PC-9 (cell line): ENCODE results near the gene RHOBTB1. TPM values are rescaled to one million over a fixed set of nuclear protein-coding genes. Genes with fewer than 3 reads are reported as not detected.

Source experiments
- BruUV-seq: library from RNA; stranded (reverse); fragments of 400-500 nt; replicated peaks from 2 replicates; lab custom pipeline; 2021; lab: Mats Ljungman, UMichigan
- CTCF ChIA-PET: fragments of 300-600 bp; sonication (Branson Sonifier 250); formaldehyde crosslinking; loops from one replicate; lab custom pipeline; 2022; ENCODE audit warnings: antibody characterized with exemption; lab: Charles Lee
- POLR2A ChIA-PET: fragments of 300-600 bp; sonication (Branson Sonifier 250); formaldehyde crosslinking; loops from one replicate; lab custom pipeline; 2022; ENCODE audit warnings: antibody characterized with exemption; ENCODE audit not compliant: unreplicated experiment; lab: Charles Lee
- DNase-seq, 2 experiments: peaks; one replicate each; pipeline versions ENCODE4 v3.0.0 to v3.0.0-alpha.2; 2015 to 2022; ENCODE audit warnings: mixed read lengths in 1 of 2
- H2AFZ ChIP-seq: fragments of 200-600 bp; sonication (generic); 2 replicates; pipeline ENCODE4 v1.8.1; 2017; ENCODE audit warnings: antibody characterized with exemption
- H3F3A ChIP-seq: fragments of 200-600 bp; sonication (generic); 2 replicates; pipeline ENCODE4 v1.8.1; 2017; ENCODE audit warnings: antibody characterized with exemption, mild to moderate bottlenecking, low read depth; ENCODE audit not compliant: insufficient read depth
- H3K27ac ChIP-seq: fragments of 200-600 bp; sonication (generic); 2 replicates; pipeline ENCODE4 v1.6.1; 2016; ENCODE audit warnings: mixed run types
- H3K27me3 ChIP-seq: fragments of 200-600 bp; sonication (generic); 2 replicates; pipeline ENCODE4 v1.6.1; 2016; ENCODE audit warnings: low read depth, mixed run types; ENCODE audit not compliant: insufficient read depth
- H3K36me3 ChIP-seq: fragments of 200-600 bp; sonication (generic); 2 replicates; pipeline ENCODE4 v1.6.1; 2016; ENCODE audit warnings: low read depth, mixed run types
- H3K4me1 ChIP-seq: fragments of 200-600 bp; sonication (generic); replicated peaks from 2 replicates; pipeline ENCODE4 v1.6.1; 2016; ENCODE audit warnings: mixed run types; ENCODE audit not compliant: insufficient read depth
- H3K4me2 ChIP-seq: fragments of 200-600 bp; sonication (generic); 2 replicates; pipeline ENCODE4 v1.6.1; 2017; ENCODE audit warnings: mixed run types
- H3K4me3 ChIP-seq: fragments of 200-600 bp; sonication (generic); 2 replicates; pipeline ENCODE4 v1.6.1; 2016; ENCODE audit warnings: mixed run types
- H3K79me2 ChIP-seq: fragments of 200-600 bp; sonication (generic); 2 replicates; pipeline ENCODE4 v1.6.1; 2017; ENCODE audit warnings: low read depth, mixed run types
- H3K9me2 ChIP-seq: fragments of 200-600 bp; sonication (generic); 2 replicates; pipeline ENCODE4 v1.8.1; 2017; ENCODE audit warnings: mild to moderate bottlenecking; ENCODE audit not compliant: insufficient read depth
- H3K9me3 ChIP-seq: fragments of 200-600 bp; sonication (generic); 2 replicates; pipeline ENCODE4 v1.8.1; 2016; ENCODE audit warnings: low read depth; ENCODE audit not compliant: insufficient read depth
- H4K20me1 ChIP-seq: fragments of 200-600 bp; sonication (generic); 2 replicates; pipeline ENCODE4 v1.8.1; 2017; ENCODE audit not compliant: insufficient read depth
- EZH2 ChIP-seq: fragments of 200-600 bp; sonication (generic); IDR thresholded peaks from 2 replicates; pipeline ENCODE4 v1.8.0; 2017; ENCODE audit warnings: antibody characterized with exemption, low read depth
- intact Hi-C: fragments of 100-400 bp; cut with micrococcal nuclease; formaldehyde crosslinking; loops from one replicate; pipeline ENCODE4 v1.10.0; 2022; ENCODE audit not compliant: unreplicated experiment
- total RNA-seq: library from RNA; stranded (reverse); gene quantifications from 2 replicates; pipeline ENCODE4 v1.2.3, GENCODE V29; 2021
- TF ChIP-seq, protein P1 (sequence below): fragments of 200-600 bp; sonication (generic); conservative IDR thresholded peaks from 2 replicates; pipeline ENCODE4 v1.6.1; 2017; ENCODE audit warnings: mixed run types, antibody characterized with exemption, mild to moderate bottlenecking, moderate library complexity

Gene RHOBTB1
- total RNA-seq, 1 experiment from 2014 or later: 5.2 TPM

DNA sequence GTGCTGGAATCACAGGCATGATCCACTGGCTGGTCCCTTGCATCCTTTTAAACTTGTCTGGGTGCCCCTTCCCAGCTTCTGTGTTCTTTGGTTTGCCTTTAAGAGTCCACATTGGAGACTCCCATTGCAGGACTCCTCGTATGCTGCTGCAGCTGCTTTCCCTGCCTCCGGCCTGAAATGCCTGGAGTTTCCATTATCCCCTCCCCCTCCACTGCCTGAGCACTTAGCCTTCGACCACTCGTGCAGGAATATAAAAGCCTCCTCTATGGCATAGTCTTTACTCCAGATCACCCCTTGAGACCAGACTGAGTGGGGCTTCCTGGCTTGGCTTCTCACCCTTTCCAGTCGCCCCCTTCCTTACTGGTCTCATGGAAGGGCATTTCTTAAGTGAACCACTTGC is 80.2 kb downstream of the RHOBTB1 start:
- no peak for DNase-seq
- Histone ChIP-seq H3K4me2 (no peak overlapping the region), H3K4me3 (no peak overlapping the region), H2AFZ (no peak overlapping the region), H3K9me3 (0 out of 2 replicates have a peak, but pooled peaks cover 5% of the 10 kb centered on the region), H3K36me3 (no peaks in the 10 kb centered on the region), H4K20me1 (no peaks in the 10 kb centered on the region), H3K9me2 (no peaks in the 10 kb centered on the region), H3F3A (no peaks in the 10 kb centered on the region), H3K27me3 (no peaks in the 10 kb centered on the region), H3K79me2 (no peaks in the 10 kb centered on the region), H3K27ac (no peak overlapping the region), H3K4me1 (no peaks in the 10 kb centered on the region)
- POLR2A ChIA-PET: no interaction called here
- BruUV-seq: no TSS peak
- intact Hi-C loops: no loop called here
- TF ChIP-seq, protein P1, sequence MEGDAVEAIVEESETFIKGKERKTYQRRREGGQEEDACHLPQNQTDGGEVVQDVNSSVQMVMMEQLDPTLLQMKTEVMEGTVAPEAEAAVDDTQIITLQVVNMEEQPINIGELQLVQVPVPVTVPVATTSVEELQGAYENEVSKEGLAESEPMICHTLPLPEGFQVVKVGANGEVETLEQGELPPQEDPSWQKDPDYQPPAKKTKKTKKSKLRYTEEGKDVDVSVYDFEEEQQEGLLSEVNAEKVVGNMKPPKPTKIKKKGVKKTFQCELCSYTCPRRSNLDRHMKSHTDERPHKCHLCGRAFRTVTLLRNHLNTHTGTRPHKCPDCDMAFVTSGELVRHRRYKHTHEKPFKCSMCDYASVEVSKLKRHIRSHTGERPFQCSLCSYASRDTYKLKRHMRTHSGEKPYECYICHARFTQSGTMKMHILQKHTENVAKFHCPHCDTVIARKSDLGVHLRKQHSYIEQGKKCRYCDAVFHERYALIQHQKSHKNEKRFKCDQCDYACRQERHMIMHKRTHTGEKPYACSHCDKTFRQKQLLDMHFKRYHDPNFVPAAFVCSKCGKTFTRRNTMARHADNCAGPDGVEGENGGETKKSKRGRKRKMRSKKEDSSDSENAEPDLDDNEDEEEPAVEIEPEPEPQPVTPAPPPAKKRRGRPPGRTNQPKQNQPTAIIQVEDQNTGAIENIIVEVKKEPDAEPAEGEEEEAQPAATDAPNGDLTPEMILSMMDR: no peak
- no peak for TF ChIP-seq EZH2
- CTCF ChIA-PET: no interaction called here

- Histone ChIP-seq H3K4me3 (no peak overlapping the region), H3F3A (no peaks in the 10 kb centered on the region), H3K27me3 (no peaks in the 10 kb centered on the region), H3K36me3 (no peaks in the 10 kb centered on the region), H3K9me3 (0 out of 2 replicates have a peak, but pooled peaks cover 3% of the 10 kb centered on the region), H4K20me1 (no peaks in the 10 kb centered on the region), H3K27ac (no peak overlapping the region), H3K79me2 (no peaks in the 10 kb centered on the region), H3K4me1 (no peaks in the 10 kb centered on the region), H3K9me2 (no peaks in the 10 kb centered on the region), H2AFZ (no peak overlapping the region), H3K4me2 (no peak overlapping the region)
- POLR2A ChIA-PET: no interaction called here
- intact Hi-C loops: no loop called here
- CTCF ChIA-PET: no interaction called here
- DNase-seq: no peak
- TF ChIP-seq, protein P1: no peak
- no peak for TF ChIP-seq EZH2
- no TSS peak for BruUV-seq
Observed at GRCh38 chr10:60862517-60862916, 81.5 kb downstream of the RHOBTB1 start.

GRCh38 chr10:60856405-60856804 is 87.6 kb downstream of the RHOBTB1 start:
- BruUV-seq: no TSS peak
- no peaks in the 10 kb centered on the region for H3K9me3 ChIP-seq

More at GRCh38 chr10:60856405-60856804, 87.6 kb downstream of the RHOBTB1 start:
- no peaks in the 10 kb centered on the region for H3K9me2 ChIP-seq
- ChIA-PET POLR2A (no interaction called here), CTCF (no interaction called here)
- no peak overlapping the region for H3K4me2 ChIP-seq
- H3F3A ChIP-seq: no peaks in the 10 kb centered on the region
- TF ChIP-seq, protein P1: no peak
- no peak for TF ChIP-seq EZH2
- H3K36me3 ChIP-seq: no peaks in the 10 kb centered on the region
- no peaks in the 10 kb centered on the region for H3K27me3 ChIP-seq
- no peak overlapping the region for H3K27ac ChIP-seq
- no peaks in the 10 kb centered on the region for H3K4me1 ChIP-seq
- H4K20me1 ChIP-seq: no peaks in the 10 kb centered on the region
- H2AFZ ChIP-seq: no peak overlapping the region
- no peak for DNase-seq
- H3K79me2 ChIP-seq: no peaks in the 10 kb centered on the region
- intact Hi-C loops: no loop called here
- H3K4me3 ChIP-seq: no peak overlapping the region
